DMS114 treated with DMSO at 0.1 percent for 48 hours (cell line): ENCODE data around the gene OXCT2.
"Not testable (repeated sequence)": the region's sequence is repeated elsewhere in the genome, so short reads cannot be mapped to it uniquely, and the experiment has no call there.

Experiments
- DNase-seq: peaks from one replicate; lab custom pipeline; 2025; ENCODE audit not compliant: unreplicated experiment; lab: John Stamatoyannopoulos, UW

OXCT2 gene

DNA sequence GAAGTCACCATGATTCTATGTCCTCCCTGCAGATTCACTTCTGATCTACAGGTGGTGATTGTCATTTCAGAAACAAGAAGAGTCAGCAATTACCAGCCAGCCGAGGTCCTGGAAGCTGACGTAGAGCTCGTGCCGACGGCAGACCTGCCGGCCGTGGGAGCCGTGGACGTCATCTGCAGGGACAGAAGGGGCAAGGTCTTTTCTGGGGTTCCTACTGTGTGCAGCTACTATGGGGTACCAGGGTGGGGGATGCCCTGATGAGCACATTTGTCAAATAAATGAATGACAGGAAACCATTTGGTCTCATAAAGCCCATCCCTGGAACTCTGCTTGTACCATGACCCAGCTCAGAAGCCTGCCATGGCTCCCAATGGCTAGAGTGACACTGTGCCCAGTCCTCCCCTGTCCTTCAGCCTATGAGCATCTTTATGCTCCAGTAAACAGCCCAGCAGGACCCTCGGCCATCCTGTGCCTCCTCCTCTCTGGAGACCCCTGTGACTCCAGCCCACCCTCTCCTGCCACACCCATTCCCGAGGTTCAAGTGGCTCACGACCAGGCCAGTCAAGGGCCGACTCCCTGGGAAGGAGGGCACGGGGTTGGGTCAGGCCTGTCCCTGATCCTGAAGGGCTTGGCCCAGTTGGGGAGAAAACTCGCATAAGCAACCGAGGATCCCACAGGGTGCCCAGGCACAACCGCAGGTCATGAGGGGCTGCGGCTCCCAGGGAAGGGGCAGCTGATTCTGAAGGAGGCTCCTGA lies 7.4 kb downstream of the OXCT2 start:
- DNase-seq: not testable (repeated sequence)

DNA sequence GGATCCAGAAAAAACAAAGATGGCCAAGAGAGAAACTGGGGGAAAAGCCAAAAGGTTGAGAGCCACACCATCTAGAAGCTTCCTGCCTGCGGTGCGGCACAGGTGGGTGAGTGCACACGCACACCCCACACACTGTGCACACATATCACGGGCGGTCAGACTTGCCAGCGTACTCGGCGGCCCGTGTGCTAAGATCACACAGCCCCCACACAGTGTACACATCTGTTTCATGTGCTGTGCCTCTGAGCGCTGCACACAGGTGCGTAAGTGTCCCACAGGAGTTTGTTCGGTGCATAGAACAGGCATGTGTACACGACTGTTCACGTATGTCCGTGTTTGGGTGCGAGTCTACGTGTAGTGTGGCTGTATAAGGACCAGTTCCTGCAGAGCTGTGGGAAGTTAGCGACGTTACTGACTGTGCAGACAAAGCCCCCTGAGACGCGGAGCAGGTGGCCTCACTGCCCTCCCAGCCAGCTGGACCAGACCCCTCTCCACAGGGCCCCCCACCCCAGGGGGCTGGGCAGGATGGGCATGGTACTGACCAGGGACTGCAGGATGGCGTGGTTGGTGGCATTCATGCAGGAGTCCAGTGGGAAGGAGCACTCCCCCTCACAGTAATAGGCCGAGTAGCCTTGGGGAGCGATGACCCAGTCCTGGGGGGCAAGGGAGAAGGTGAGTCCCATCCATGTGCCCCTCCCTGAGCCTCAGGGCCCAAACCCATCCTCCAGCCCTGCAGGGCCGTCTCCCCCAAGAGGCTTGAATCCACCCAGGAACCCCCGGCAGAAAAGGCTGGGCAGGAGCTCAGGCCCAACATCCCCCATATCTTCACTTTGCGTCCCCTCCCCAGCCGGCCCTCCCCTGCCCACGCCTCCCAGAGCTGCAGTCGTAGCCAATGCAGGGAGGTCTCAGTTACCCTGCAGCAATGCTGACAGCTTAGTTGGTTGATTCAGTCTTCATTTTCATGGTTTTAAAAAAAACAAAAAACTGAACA lies 8.3 kb downstream of the OXCT2 start:
- no peak for DNase-seq

DNA sequence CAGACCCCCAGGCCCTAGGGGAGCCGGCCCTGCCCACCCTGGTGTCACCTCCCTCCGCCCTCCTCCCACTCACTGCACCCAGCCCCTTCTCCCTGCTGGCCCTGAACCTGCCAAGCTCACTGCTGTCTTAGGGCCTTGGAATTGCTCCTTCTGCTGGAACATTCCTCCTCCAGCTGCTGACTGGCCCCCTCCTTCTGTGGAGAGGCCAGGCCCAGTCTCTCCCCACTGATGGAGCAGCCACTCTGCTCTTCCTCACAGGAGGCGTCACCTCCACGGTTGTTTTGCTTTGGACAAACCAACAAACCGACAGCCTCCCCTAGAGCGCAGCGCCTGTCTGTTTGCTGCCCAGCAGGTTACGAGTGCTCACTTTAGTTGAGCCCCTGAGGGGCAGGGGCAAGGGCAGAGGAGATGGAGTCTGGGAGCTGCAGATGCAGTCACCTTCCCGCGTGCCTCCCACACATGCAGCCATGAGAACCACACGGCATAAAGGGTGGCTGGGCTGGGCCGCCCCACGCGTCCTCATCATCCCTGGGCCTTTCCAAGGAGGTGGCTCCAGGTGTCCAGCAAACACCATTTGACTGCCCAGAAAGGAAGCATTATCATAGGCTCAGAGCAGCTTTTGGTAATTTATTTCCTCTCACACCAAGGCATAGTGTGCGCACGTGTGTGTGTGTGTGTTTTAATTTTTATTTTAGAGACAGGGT lies 9.4 kb downstream of the OXCT2 start:
- DNase-seq: no peak

DNA sequence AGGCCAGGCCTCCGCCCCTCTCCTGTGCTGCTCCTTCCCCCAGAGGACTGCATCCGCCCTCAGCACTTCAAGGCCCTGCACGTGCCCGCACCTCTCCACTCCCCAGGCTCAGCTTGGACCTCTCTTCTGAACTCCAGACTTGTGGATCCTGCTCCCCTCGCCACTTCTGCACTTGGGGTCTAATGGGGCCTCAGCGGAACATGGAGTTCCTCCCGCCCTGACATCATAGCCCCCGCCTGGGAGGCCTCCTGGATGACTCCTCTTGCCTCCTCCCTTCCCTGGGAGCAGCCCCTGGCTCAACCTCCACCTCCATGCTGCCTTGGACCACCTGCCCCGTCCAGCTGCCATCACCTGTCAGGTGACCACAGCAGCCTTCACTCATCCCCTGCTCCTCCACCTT lies 10.1 kb downstream of the OXCT2 start:
- no peak for DNase-seq

DNA sequence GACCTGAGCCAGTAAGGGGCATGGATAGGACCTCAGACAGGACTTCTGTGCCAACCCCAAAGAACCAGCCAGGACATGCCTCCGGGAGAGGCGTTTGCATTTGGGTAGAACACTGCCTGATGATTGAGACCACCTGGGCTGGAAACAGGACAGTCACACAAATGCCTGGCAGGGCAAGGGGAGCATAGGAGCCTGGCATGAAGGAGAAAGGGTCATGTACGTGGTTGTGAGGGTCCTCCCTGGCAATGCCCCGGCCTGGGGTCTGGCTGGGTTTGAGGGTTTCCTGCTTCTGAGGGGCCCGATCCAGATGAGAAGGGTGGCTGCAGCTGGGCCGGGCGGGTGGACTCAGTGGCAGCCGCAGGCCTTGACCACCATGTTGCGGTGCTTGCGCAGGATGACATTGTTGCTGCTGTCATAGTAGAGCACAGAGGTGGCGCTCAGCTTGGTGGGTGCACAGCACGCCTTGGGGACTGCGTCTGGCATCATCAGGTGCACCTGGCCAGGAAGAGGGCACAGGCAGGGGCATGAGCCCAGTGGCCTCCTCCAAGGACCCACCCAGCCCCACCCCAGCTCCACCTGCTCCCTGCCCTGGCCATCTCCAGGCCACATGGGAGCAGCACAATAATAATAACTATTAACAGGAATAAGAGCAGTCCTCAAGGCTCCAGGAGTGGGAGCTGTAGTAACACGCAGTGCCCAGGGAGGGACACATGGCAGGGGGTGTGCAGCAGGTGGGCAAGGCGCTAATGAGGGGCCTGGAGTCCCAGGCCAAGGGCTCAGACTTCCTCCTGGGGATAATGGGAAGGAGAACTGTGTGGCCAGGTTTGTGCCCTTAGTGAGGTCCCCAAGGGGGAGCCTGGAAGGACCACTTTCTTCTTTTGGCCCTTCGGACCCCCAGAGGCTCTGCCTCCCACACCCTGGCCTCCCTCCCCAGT lies 10.8 kb downstream of the OXCT2 start:
- no peak for DNase-seq

DNA sequence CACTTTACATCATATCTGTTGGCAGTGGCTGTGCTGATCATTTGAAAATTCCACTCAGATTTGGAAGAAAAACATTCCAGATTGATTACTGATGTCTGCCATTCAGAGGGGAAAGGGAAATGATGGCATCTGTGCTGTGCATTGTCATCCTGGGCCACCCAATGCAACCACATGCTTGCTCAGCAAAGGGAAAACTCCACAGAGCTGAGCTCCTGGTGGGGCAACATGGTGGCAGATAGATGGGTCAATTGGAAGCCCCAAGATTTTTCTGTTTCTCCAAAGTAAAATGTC lies 11.8 kb downstream of the OXCT2 start:
- DNase-seq: no peak

DNA sequence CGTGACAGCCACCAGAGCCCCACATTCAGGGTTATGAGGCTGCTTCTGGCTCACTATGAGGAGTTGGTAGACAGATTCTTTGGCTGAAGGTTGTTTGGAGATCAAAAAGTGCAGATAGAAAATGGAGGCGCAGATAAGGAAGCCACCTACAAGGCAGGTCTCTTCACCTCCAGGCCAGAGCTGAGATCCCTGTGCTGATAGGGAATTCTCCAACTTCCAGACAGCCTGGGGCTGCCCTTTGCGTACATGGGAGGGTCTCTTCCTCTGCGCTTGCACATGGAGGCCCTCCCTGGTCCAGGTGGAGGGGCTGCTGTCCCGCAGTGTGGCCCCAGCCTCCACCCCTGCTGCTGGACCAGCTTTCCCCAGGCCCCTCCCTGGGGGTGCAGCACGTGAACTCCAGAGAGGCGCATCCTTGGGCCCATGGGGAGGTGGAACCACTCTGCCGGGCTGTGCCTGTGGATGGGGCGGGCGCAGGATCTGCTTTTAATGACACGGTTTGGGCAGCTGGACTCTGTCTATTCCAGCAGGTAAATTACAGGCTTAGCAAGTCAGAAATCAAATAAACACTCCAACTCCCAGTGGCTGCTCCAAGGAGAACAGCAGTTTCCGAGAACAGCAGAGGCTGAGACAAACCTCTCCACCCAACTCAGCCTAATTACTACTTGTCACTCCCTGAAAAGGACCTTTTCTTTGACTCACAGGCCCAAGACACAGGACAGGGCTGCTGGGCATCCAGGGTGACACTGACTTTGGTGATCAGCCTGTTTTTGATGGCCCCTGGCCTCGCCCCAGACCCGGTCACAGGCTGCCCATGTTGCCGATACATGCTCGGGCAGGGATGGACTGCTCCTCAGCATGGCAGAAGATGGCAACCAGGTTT lies 12.4 kb downstream of the OXCT2 start:
- no peak for DNase-seq

DNA sequence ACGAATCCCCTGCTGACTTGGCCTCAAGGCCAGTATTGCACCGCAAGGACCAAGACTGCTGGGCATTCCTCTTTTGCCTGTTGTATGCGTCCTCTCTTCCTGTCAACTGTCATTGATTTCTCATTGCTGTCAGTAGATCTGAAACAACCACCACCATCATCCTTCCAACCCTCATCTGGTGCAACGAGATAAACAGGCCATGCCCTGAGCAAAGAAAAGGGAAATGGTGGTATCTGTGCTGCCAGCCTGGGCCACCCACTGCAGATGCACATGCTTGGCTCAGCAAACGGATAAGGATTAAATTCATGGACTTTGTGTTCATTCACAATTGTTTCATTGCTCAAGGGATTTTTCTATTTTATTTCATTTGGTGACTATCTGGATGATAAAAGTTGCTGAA lies 13.6 kb downstream of the OXCT2 start:
- DNase-seq: no peak

DNA sequence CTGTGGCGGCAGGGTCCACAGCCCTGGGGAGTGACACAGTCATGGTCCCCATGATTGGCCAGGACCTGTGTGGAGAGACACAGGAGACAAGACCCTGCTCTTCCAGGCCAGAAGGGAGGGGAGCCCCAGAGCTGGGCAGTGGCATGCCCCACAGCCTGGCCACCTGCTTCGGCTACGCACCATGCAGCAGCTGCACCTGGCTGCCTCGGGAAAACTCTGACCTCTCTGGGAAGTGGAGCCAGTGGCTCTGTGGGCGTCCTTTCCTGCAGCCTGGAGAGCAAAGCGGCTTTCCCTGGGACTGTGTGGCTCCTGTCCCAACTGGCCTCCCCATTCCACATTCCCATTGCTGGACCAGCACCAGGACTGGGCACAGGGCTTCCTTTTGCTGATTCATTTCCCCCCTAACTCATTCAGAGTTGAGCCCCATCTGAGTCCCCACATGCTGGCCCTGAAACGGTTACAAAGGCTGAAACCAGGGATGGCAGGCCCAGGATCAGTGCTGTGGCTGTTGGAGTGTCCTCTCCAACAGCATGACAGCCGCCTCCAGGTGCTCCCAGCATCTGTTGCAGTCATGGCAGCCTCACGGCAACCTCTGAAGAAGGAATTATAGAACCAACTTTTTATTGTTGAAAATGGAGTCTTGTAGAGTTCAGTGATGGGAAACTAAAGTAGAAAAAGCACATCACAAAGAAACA lies 15.0 kb downstream of the OXCT2 start:
- DNase-seq: no peak

DNA sequence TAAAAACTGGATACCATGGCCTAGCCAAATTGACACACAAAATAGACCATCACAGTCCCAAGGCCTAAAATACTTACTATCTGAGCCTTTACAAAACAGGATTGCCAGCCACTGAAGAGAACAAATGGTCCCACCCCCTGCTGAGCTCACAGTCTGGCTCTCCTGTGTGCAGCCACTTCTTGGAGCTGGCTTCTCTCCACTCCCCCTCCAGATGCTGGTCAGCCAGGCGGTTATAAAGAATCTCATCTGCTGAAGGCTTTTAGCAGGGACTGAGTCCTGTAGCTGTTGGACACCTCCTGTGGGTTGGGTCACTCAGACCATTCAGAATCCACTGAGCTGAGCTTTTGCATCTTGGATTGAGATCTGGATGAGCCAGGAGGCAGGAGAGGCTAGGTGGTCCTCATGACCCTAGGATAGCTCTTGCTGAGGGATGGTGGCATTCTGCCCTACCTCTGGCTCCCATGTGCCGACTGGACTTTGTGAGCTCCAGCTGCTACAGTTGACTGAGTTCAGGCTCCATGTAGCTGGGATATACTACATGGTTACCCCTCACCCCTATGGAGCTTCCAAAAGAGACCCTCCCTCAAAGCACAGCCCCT lies 16.1 kb downstream of the OXCT2 start:
- no peak for DNase-seq

DNA sequence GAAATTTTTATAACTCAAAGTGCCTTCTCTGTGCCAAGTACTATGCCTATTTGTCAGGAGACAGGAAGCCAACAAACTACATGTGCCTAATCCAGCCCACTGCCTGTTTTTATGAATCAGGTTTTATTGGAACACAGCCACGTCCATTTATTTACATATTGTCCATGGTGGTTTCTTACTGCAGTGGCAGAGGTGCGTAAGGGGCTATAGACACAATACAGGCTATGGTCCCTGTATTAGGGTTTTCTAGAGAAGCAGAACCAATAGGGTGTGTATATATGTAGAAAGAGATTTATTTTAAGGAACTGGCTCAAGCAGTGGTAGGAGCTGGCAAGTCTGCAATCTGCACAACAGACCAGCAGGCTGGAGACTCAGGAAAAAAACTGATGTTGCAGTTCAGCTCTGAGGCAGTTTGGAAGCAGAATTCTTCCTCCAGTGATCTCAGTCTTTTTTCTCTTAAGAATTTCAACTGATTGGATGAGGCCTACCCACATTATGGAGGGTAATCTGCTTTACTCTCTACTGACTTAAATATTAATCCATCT lies 17.1 kb downstream of the OXCT2 start:
- no peak for DNase-seq

DNA sequence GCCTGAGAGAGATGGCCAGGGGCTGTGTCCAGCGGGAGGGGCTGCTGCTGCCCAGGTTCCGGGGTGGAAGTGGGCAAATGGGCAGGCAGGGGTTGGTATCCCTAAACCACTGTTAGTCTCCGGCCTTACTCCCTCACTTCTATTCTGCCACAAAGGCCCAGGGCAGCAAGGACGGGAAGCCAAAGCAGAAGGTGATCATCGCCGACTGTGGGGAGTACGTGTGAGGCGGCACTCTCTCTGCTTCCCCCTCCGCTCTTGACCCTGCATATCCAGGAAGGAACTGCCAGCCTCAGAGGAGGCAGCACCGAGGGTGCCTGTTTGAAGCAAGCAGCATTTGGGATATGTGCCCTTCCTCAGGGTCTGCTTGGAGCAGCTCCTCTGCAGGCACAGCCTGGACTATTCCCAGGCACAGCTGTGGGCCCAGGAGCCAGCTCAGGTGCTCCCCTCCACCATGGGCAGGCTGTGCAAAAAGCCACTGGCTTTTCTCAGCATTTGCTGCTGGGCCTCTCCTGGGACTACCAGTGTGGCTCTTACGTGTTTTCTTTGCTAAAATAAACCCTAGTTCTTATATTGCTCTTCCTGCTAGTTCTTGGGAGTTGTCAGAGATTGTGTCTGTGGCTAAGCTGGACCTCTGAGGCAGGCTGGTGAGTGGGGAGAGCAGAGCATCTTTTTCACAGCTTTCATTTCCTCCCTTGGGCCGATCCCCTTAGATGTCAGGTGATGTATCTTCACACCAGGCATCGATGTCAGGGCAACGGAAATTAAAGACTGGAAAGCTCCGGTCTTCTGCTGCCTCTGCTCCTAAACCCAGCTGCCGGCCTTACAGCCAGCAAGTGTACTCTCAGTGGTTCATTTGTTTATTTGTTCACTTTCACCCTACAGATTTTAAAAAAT lies 17.8 kb downstream of the OXCT2 start:
- no peak for DNase-seq

DNA sequence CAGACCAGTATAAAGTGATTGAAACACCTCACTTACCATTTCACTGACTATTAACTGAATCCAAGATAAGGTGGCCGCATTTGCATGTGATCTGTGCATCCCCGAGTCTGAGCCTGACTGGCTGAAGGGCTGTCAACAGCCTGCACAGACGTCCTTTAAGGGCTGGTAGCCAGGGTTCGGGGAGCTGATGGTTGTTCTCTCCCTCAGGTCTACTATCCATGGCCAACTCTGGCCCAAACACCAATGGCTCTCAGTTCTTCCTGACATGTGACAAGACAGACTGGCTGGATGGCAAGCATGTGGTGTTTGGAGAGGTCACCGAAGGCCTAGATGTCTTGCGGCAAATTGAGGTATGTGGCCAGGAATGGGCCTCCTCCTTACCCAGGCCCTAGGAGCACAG lies 18.4 kb downstream of the OXCT2 start:
- DNase-seq: no peak

DNA sequence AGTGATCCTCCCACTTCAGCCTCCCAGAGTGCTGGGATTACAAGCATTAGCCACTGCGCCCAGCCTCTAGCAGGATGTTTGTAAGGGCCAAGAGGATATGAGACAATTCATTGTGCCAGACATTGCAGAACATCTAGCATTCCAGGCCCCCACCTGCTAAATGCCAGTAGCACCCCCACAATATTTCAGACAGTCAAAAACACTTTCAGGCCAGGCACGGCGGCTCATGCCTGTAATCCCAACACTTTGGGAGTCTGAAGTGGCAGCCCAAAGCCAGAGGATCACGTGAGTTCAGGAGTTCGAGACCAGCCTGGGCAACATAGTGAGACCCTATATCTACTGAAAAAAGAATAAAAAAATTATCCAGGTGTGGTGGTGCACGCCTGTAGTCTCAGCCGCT lies 19.6 kb downstream of the OXCT2 start:
- DNase-seq: no peak

DNA sequence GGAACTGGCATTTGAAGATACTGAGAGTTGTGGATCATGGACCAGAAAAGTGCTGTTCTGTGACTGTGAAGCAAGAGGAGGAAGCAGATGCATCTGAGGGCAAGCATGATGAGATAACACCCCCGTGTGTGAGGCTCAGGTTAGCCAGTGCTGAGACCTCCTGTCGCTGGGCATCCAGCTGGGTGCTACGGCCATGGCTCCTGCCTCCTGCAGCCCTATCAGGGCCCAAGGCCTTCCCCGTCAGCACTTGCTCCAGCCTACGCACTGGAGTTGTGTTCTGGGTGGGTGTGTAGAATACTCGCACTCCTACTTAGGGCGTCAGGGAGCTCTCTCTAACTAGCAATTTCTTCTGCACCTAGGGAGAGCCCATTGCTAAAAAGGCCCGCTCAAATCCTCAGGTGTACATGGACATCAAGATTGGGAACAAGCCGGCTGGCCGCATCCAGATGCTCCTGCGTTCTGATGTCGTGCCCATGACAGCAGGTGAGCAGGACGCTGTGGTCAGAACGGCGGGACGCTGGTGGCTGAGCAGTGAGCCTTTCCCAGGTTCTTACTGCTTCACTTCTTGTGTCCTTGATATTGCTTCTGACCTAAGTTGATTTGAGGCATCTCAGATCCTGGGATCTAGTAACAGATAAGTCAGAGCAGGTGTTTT lies 26.0 kb downstream of the OXCT2 start:
- no peak for DNase-seq

DNA sequence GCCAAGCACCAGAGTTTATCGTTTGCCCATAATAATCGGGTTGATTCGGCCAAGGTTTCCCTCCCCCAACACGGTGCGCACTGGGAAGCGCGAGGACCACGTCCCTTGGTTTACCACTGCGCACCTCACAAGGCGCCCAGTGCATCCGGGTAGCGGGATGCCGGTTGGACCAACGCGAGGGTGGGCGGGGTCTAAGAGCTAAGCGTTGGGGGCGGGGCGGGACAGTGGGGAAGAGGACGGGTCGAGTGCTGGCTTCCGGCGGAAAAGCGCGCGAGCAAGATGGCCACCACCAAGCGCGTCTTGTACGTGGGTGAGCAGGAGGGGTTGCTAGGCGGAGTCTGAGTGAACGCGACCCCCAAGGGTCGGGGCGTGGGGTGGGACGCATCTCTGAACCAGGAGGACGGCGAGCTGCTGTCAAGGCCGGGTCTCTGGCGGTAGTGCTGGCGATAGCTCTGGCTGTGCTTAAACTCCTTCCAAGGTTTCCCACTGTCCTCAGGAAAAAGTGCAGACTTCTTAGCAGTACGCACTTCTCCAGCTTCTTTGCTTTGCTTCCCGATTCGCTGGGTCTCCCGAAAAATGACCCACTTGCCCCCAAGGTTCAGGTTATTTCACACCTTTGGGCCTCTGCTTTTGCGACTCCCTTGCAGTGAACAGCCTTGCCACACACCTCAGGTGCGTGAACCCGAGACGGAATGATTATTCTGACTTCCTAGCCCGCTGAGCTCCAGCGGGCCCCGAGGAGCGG lies 32.4 kb downstream of the OXCT2 start, which contains the start of gene PPIE:
Gene PPIE (plus strand): TSS at position 261 of the 745 bp plus-strand sequence. CDS start 19 bp downstream, at position 280.
- DNase-seq: peak; percentile 91
